Measurements from ENCODE around the gene SIDT2. TPM values are rescaled to one million over a fixed set of nuclear protein-coding genes. Genes with fewer than 3 reads are reported as not detected.

SIDT2 gene
- total and polyA plus RNA-seq, 2 of the 13 experiments (the other 11 are each of a cell fraction or from before 2014, with no cell fraction given): 11.5 to 28.0 TPM

DNA sequence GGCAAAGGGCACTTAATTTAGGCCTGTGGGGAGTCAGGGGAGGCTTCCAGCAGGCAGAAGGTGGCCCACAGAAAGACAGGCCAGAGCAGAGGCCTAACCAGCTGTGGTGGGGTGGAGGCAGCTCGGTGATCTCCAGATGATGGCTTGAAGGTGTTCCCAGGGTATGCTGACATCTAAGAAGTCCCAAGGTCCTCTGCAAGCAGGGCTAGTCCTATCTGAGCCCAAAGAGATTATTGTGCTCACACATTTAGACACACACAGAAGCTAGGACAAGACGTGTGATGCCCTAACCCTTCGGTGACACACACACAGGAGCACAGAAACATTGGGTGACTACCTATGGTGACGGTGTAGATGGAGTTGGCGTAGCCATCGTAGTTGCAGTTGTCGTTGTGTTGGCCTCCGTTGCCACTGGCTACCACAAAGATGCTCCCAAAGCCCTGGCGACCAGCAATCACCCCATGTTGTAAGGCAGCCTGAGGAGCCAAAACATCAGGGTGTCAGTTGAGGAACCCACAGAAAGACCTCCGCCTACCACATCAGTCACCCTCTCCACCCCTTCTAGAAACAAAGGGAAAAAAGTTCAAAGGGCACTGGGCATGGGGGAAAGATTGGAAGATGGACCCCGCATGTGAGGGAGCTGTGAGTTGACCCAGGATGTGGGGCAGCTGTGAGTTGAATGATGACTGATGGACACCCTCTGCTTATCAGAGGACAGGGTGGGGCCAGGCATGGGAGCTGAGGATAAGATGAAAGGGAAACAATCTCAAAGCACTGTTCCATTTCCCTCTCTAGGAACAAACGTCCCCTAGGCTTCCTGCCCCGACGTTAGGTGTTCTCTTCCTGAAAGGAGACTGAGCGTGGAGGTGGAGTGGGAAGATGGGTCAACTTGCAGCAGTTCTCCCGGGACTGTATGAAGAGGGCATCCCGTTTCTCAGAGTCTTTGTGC is 45.5 kb downstream of the SIDT2 start:
- TF ChIP-seq TAF15 (IDR thresholded peaks at IDR 0.05; ENCODE audit: low read depth, low read length, poor library complexity, severe bottlenecking) (no peak), ZNF589 (CRISPR knock-in tag; conservative IDR thresholded peaks at IDR 0.05) (no peak)
- TF ChIP-seq, protein P1, sequence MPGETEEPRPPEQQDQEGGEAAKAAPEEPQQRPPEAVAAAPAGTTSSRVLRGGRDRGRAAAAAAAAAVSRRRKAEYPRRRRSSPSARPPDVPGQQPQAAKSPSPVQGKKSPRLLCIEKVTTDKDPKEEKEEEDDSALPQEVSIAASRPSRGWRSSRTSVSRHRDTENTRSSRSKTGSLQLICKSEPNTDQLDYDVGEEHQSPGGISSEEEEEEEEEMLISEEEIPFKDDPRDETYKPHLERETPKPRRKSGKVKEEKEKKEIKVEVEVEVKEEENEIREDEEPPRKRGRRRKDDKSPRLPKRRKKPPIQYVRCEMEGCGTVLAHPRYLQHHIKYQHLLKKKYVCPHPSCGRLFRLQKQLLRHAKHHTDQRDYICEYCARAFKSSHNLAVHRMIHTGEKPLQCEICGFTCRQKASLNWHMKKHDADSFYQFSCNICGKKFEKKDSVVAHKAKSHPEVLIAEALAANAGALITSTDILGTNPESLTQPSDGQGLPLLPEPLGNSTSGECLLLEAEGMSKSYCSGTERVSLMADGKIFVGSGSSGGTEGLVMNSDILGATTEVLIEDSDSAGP (CRISPR knock-in tag; IDR thresholded peaks at IDR 0.05; ENCODE audit: borderline replicate concordance): 0 out of 2 replicates have a peak, but pooled peaks have one; percentile 16
- Histone ChIP-seq H3K4me2 (ENCODE audit: low read depth, low read length) (no peak overlapping the region), H4K20me1 (ENCODE audit: insufficient read depth, low read length) (no peaks in the 10 kb centered on the region), H3K4me1 (ENCODE audit: insufficient read depth, low read length) (peaks cover 16% of the 10 kb centered on the region), H3K27me3 (ENCODE audit: control insufficient read depth in 1 of 2, insufficient read depth in 2 of 2, low read length in 2 of 2) (no peaks in the 10 kb centered on the region), H3K9me3 (ENCODE audit: low read length) (no peaks in the 10 kb centered on the region), H2AFZ (ENCODE audit: low read length) (no peak overlapping the region), H3K79me2 (ENCODE audit: insufficient read depth, low read length) (no peaks in the 10 kb centered on the region), H3K9ac (ENCODE audit: insufficient read depth, low read depth, low read length) (no peak overlapping the region), H3K4me3 (replicated peaks in 1 of 3; ENCODE audit: insufficient read depth in 1 of 3, low read depth in 2 of 3, low read length in 3 of 3) (no peak overlapping the region), H3K36me3 (replicated peaks in 1 of 2; ENCODE audit: control insufficient read depth in 1 of 2, insufficient read depth in 2 of 2, low read length in 2 of 2) (peaks cover 2 to 15% of the 10 kb centered on the region in 2 experiments; a peak in 3 of 5 replicates), H3K27ac (ENCODE audit: extremely low read length, insufficient read depth, low read length) (no peak overlapping the region)
- intact Hi-C loops (cut with micrococcal nuclease; ENCODE audit: unreplicated experiment): loop anchor here (10.0 kb wide), 1 partner anchor 119 kb away; no protein-coding TSS in a partner anchor
- ChIA-PET CTCF (ENCODE audit: low intra/inter-chr PET ratio, low total read pairs) (no interaction called here), POLR2A (interaction anchor here (0.6 kb wide), 1 partner anchor 57 kb away, joined by 4 read pairs; no protein-coding TSS in a partner anchor)
- BruUV-seq (replicated peaks): no TSS peak
- DNase-seq (ENCODE audit: low spot score) (no peak), FAIRE-seq (no peak), ATAC-seq (no peak)
- in situ Hi-C loops (cut with HindIII; ENCODE audit: extremely low pct_ligation_motif_present, low pct_unique_long_range_greater_than_20kb): loop anchor here (5.0 kb wide), 1 partner anchor 42 kb away; no protein-coding TSS in a partner anchor
- WGBS (ENCODE audit: low lambda C conversion rate): 85% methylated on average over 15 of the region's 17 CpGs

Data from HepG2 (cell line).